ENCODE measurements around the gene KNTC1. TPM values are rescaled to one million over a fixed set of nuclear protein-coding genes. Genes with fewer than 3 reads are reported as not detected.
"Not testable (repeated sequence)": the region's sequence is repeated elsewhere in the genome, so short reads cannot be mapped to it uniquely, and the experiment has no call there.

KNTC1 gene
- total and polyA plus RNA-seq, 10 donors, result 13.4 to 46.1 (median 25.7) TPM

DNA sequence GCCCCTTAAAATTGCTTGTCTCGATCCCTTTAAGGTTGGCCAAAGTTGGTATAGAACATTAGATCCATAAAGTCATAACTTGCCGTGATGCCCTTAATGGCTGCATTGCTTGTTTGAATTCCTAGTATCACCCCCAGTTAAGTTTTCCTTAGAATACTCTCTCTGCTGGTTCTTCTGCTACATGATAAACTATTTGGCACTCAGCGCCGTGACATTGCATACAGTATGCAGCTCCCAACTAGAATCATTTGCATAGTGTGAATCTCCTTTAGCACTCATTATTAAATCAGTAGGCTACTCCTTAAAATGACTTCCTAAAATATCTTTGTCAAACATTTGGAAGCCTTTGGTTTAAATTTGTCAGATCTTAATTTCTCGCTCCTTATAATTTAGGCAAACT is 42.2 kb downstream of the KNTC1 start:
- H3K36me3 ChIP-seq, result peaks cover 0 to 99% (median 35%) of the 10 kb centered on the region in 6 donors
- H3K9me3 ChIP-seq, result no peaks in the 10 kb centered on the region
- no peak for DNase-seq
- WGBS, 5 donors, result 96 to 100% (median 98%) methylated on average over 5 of the region's 5 CpGs
- TF ChIP-seq POLR2A (IDR thresholded peaks at IDR 0.05), result no peak
- TF ChIP-seq, protein P1, sequence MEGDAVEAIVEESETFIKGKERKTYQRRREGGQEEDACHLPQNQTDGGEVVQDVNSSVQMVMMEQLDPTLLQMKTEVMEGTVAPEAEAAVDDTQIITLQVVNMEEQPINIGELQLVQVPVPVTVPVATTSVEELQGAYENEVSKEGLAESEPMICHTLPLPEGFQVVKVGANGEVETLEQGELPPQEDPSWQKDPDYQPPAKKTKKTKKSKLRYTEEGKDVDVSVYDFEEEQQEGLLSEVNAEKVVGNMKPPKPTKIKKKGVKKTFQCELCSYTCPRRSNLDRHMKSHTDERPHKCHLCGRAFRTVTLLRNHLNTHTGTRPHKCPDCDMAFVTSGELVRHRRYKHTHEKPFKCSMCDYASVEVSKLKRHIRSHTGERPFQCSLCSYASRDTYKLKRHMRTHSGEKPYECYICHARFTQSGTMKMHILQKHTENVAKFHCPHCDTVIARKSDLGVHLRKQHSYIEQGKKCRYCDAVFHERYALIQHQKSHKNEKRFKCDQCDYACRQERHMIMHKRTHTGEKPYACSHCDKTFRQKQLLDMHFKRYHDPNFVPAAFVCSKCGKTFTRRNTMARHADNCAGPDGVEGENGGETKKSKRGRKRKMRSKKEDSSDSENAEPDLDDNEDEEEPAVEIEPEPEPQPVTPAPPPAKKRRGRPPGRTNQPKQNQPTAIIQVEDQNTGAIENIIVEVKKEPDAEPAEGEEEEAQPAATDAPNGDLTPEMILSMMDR (IDR thresholded peaks at IDR 0.05 in 8 of 11, conservative IDR thresholded peaks at IDR 0.05 in 3 of 11), result no peak
- no peak for TF ChIP-seq POLR2AphosphoS5 (IDR thresholded peaks at IDR 0.05)
- intact Hi-C loops (cut with DNase I; ENCODE audit: low total_unique reads), result no loop called here
- H3K27ac ChIP-seq, result no peak overlapping the region
- H3K4me3 ChIP-seq, result no peak overlapping the region
- no peaks in the 10 kb centered on the region for H3K4me1 ChIP-seq
- H3K27me3 ChIP-seq (replicated peaks in 1 of 7), result no peaks in the 10 kb centered on the region

DNA sequence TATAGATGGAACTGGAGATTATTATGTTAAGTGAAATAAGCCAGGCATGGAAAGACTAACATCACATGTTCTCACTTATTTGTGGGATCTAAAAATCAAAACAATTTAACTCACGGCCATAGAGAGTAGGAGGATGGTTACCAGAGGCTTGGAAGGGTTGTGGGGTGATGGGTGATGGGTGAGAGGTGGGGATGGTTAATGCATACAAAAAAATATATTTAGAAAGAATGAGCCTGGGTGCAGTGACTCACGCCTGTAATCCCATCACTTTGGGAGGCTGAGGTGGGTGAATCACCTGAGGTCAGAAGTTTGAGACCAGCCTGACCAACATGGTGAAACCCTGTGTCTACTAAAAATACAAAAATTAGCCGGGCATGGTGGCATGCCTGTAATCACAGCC is 43.0 kb downstream of the KNTC1 start:
- DNase-seq; H3K4me1 ChIP-seq; H3K4me3 ChIP-seq; intact Hi-C loops (cut with DNase I; ENCODE audit: low total_unique reads); H3K27ac ChIP-seq; H3K27me3 ChIP-seq (replicated peaks in 1 of 7); H3K9me3 ChIP-seq: not testable (repeated sequence)
- peaks cover 0 to 99% (median 42%) of the 10 kb centered on the region in 6 donors for H3K36me3 ChIP-seq
- WGBS, 5 donors, result 91 to 95% (median 91%) methylated on average over 3 of the region's 3 CpGs

DNA sequence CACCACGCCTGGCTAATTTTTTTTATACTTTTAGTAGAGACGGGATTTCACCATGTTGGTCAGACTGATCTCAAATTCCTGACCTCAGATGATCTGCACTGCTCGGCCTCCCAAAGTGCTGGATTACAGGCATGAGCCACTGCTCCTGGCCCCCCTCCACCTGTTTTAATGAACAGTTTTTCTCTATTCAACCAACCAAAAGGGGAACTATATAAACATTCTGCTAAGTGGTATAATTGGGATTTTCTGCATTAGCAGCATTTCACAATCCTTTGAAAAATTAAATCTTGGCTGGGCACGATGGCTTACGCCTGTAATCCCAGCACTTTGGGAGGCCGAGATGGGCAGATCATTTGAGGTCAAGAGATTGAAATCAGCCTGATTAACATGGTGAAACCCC is 44.8 kb downstream of the KNTC1 start:
- WGBS, 5 donors, result 92 to 96% (median 93%) methylated on average over 6 of the region's 6 CpGs
- Histone ChIP-seq H3K4me1 (no peaks in the 10 kb centered on the region), H3K9me3 (no peaks in the 10 kb centered on the region), H3K4me3 (no peak overlapping the region), H3K36me3 (peaks cover 0 to 100% (median 60%) of the 10 kb centered on the region in 6 donors), H3K27ac (no peak overlapping the region), H3K27me3 (replicated peaks in 1 of 7) (no peaks in the 10 kb centered on the region)
- TF ChIP-seq POLR2AphosphoS5 (IDR thresholded peaks at IDR 0.05) (no peak), POLR2A (IDR thresholded peaks at IDR 0.05) (no peak)
- TF ChIP-seq, protein P1 (IDR thresholded peaks at IDR 0.05 in 8 of 11, conservative IDR thresholded peaks at IDR 0.05 in 3 of 11), result no peak
- intact Hi-C loops (cut with DNase I; ENCODE audit: low total_unique reads), result no loop called here
- DNase-seq, result no peak

DNA sequence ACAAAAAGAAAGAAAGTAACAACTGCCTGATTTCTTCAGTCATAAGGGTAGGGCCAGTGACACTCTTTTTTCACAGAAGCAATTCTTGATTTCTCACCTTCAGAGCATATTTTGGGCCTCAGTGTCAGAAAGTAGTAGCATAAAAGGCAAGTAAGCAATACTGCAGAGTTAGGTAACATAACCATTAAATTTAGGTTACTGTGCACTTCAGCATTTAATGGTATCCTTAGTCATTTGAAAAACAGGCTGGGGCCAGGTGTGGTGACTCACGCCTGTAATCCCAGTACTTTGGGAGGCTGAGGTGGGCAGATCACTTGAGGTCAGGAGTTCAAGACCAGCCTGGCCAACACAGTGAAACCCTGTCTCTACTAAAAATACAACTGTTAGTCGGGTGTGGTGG is 56.2 kb downstream of the KNTC1 start:
- H3K36me3 ChIP-seq, result peaks cover 0 to 97% (median 45%) of the 10 kb centered on the region in 6 donors
- H3K27me3 ChIP-seq (replicated peaks in 1 of 7); H3K27ac ChIP-seq; DNase-seq; intact Hi-C loops (cut with DNase I; ENCODE audit: low total_unique reads); H3K4me3 ChIP-seq; H3K9me3 ChIP-seq; H3K4me1 ChIP-seq: not testable (repeated sequence)
- WGBS, 5 donors, result 80 to 97% (median 91%) methylated on average over 2 of the region's 2 CpGs

DNA sequence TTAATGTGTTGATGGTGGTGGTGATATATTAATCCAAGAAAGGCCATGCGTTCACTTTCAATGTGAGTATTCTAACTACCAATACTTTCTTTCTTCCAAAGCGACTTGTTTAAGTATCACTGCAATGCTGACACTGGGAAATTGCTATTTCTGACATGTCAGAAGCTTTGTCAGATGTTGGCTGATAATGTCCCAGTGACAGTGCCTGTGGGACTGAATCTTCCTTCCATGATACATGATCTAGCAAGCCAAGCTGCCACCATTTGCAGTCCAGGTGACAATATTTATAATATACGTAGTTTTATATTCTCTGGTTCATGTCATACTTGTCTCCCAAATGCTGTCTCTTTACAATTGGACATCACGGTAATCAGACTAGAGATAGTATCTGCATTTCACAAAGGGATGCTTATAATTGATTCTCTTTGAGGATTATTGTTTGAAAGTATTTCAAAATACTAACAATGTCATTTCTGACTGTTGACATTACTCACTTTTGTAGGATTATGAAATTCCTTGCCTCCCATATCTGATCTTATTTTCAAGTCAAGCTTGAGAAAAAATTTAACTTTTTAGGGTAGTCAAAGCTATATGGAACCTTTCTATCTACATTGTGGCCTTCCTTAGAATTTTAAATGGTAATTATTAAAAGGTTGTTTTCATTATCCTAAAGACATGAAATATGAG is 57.3 kb downstream of the KNTC1 start:
- Histone ChIP-seq H3K9me3 (no peaks in the 10 kb centered on the region), H3K4me1 (no peaks in the 10 kb centered on the region), H3K27me3 (replicated peaks in 1 of 7) (no peaks in the 10 kb centered on the region), H3K27ac (no peak overlapping the region), H3K36me3 (peaks cover 0 to 100% (median 44%) of the 10 kb centered on the region in 6 donors), H3K4me3 (no peak overlapping the region)
- TF ChIP-seq, protein P1 (IDR thresholded peaks at IDR 0.05 in 8 of 11, conservative IDR thresholded peaks at IDR 0.05 in 3 of 11), result no peak
- no peak for TF ChIP-seq POLR2A (IDR thresholded peaks at IDR 0.05)
- TF ChIP-seq POLR2AphosphoS5 (IDR thresholded peaks at IDR 0.05), result no peak
- intact Hi-C loops (cut with DNase I; ENCODE audit: low total_unique reads), result no loop called here
- 93 to 99% (median 97%) methylated on average over 4 of the region's 4 CpGs for WGBS, 5 donors
- no peak for DNase-seq
